NCI-H1436 treated with DMSO at 0.1 percent for 48 hours (cell line): ENCODE results near the gene MYBBP1A.

Source experiments
- DNase-seq: peaks from one replicate; lab custom pipeline; 2025; lab: John Stamatoyannopoulos, UW

MYBBP1A gene

DNA sequence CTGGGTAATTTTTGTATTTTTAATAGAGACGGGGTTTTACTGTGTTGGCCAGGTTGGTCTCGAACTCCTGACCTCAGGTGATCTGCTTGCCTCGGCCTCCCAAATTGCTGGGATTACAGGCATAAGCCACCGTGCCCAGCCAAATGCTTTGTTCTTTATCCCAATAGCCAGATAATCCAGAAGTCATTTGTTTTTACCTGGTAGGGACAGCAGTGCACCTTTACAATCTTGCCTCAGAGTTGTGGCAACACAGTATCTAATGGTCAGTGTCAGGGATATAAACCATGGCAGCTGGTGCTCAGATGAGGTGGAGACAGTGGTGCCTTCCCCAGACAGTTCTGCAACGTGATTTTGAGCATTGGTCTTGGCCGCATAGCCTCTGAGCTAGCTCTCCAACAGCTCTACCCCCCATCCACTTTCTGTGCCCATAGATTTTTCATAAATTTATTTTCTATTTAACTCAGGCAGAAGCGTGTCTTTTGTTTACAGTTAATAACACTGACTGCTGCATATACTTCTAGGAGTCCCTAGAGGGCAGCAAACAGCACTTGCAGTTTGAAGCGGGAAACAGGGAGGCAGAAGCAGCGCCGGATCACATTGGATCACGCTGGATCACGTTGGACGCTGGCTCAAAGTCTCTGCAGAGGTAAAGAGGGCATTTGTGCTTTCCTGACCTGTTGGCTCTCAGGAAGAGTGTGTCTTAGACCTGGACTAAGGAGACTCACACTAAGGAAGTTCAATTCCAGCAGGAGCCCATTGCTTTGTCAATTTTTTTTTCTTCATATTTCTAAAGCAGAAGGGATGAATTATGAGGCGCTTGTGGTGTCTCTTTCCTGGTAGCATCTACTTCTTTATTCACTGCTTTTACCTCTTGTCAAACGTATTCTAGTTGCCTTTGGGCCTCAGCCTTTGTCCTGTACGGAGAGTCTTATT is 10.3 kb upstream of the MYBBP1A start:
- DNase-seq, result peak; percentile 71

DNA sequence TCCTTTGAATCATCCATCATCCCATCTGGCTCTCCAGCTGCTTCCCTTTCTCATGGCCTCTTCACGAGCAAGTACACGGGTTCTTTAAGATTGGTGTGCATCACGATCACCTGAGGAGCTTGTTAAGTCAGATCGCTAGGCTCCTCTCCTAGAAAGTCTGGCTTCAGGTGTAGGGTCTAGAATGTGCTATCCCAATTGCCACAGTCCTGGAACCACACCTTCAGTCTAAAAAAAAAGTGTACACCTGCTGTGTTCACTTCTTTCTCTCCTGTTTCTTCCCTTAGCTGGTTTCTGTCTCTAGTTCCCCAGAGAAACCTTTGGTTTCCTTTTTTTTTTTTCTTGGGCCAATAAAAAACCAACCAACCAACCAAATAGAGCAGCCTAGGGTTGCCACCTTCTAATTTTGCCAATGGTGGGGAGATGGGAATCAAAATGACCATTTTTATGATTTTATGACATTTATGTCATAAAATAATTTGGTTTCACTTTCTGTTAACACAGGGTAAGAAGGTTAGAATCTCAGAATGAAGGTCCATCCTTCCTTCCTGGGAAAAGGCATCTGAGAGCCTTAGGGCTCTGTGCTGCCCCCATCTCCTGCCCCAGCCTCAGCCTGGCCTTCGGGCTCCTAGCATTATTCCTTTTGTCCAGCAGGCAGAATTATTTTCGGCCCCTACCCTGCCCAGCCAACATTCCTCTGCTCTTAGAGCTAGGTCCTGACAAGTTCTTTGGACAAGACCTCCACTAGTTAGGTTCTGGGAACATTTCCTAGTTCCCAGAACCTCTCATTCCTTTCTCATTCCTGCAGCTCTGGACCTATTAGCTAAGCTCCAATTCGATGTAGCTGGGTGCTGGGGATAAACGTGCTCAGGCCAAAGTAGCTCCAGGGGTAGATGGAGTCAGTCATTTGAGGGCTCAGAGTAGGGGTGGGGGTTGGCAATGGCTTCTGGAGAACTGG is 7.1 kb upstream of the MYBBP1A start:
- no peak for DNase-seq

GRCh38 chr17:4560837-4561256 is 5.7 kb upstream of the MYBBP1A start:
- DNase-seq, result peak; percentile 5

- DNase-seq, result no peak
Observed at GRCh38 chr17:4560421-4560820, 5.2 kb upstream of the MYBBP1A start, which contains the start of gene GGT6. Gene GGT6 (minus strand): TSS chr17:4560577. CDS start chr17:4560521, 56 bp downstream.

GRCh38 chr17:4559966-4560365 is 4.8 kb upstream of the MYBBP1A start:
- DNase-seq, result no peak

- DNase-seq, result no peak
Observed at GRCh38 chr17:4559139-4559791, 4.1 kb upstream of the MYBBP1A start.

- DNase-seq, result no peak
Observed at GRCh38 chr17:4558347-4558971, 3.3 kb upstream of the MYBBP1A start.

DNA sequence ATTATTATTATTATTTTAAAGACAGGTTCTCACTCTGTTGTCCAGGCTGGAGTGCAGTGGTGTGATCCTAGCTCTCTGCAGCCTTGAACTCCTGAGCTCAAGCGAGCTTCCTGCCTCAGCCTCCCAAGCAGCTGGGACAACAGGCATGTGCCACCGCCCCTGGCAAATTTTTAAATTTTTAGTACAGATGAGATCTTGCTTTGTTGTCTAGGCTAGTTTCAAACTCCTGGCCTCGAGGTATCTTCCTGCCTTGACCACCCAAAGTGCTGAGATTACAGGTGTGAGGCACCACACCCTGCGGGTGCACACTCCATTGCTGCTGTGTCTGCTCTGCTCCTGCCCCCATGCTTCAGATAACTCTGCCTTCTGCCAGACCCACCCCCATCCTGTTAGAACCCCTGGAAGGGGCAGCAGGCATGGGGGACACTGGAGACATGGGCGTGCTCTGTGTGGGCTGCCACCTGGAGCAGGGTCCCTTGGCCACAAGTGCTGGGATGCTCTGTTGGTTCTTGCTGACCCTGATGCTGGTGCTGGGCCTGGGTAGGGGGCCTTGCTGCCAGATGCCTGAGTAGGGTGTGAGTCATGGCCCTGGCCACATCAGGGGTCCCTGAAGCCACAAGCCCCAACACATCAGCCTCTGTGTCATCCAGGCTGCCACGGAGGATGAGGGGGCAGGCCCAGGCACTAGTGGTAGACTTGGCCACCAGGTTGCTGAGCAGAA is 2.6 kb upstream of the MYBBP1A start:
- no peak for DNase-seq

GRCh38 chr17:4556996-4557395 is 1.8 kb upstream of the MYBBP1A start:
- DNase-seq, result no peak

- no peak for DNase-seq
Observed at GRCh38 chr17:4555873-4556759, 932 bp upstream of the MYBBP1A start.

- no peak for DNase-seq
Observed at GRCh38 chr17:4554441-4554996, 665 bp downstream of the MYBBP1A start.

DNA sequence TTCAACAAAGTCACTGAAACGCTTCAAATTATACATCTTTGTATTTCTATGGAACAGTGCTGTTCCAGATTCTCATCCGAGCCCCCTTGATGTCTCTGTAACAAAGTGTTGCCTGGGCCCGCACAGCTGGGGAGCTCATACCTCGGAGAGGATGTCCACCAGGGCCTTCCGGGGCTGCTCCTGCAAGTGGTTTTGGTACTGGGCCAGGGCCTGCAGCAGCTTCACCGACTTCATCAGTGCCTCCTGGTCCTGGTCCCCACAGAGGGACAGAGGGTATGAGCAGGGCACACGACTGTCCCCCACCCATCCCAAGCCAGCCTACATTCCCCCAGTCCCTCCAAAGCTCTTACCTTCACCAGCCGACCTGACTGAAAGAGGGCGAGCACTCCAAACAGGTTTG is 1.5 kb downstream of the MYBBP1A start:
- no peak for DNase-seq

- DNase-seq, result no peak
Observed at GRCh38 chr17:4551796-4552525, 3.2 kb downstream of the MYBBP1A start.

DNA sequence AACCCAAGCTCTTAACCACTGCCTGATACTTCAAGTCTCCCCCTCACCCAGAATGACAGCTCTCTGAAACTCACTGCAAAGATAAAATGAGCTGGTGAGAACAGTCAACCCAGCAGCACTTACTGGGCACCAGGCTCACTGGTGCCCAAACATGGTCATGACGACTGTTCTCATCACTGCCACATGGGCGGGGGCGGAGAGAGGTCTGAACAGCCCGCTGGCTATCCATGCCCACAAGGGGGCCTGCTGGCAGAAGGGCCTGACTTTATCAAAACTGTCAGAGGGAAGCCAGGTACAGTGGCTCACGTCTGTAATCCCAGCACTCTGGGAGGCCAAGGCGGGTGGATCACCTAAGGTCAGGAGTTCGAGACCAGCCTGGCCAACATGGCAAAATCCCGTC is 4.0 kb downstream of the MYBBP1A start:
- no peak for DNase-seq

- no peak for DNase-seq
Observed at GRCh38 chr17:4550534-4551039, 4.6 kb downstream of the MYBBP1A start.

GRCh38 chr17:4549781-4550533 is 5.2 kb downstream of the MYBBP1A start:
- no peak for DNase-seq

- no peak for DNase-seq
Observed at GRCh38 chr17:4548721-4549531, 6.3 kb downstream of the MYBBP1A start.
